ENCODE measurements around the gene ENAH.

ENAH gene

GRCh38 chr1:225559902-225560301, 93.0 kb downstream of the ENAH start:
- no peak for DNase-seq (ENCODE audit: low spot score)

GRCh38 chr1:225559326-225559725, 93.6 kb downstream of the ENAH start:
- no peak for DNase-seq (ENCODE audit: low spot score)

- DNase-seq (ENCODE audit: low spot score), result no peak
These were observed 96.2 kb downstream of the ENAH start for GRCh38 chr1:225556694-225557093.

- no peak for DNase-seq (ENCODE audit: low spot score)
These were observed 97.1 kb downstream of the ENAH start for GRCh38 chr1:225555821-225556220.

GRCh38 chr1:225554216-225554812, 98.6 kb downstream of the ENAH start:
- peak; percentile 38 for DNase-seq (ENCODE audit: low spot score)

GRCh38 chr1:225549821-225550220, 103.1 kb downstream of the ENAH start:
- DNase-seq (ENCODE audit: low spot score), result no peak

- no peak for DNase-seq (ENCODE audit: low spot score)
These were observed 104.6 kb downstream of the ENAH start for GRCh38 chr1:225548140-225548857.

GRCh38 chr1:225545649-225546048, 107.3 kb downstream of the ENAH start:
- DNase-seq (ENCODE audit: low spot score), result no peak

GRCh38 chr1:225544924-225545323, 108.0 kb downstream of the ENAH start:
- DNase-seq (ENCODE audit: low spot score), result no peak

GRCh38 chr1:225544263-225544662, 108.7 kb downstream of the ENAH start:
- no peak for DNase-seq (ENCODE audit: low spot score)

- no peak for DNase-seq (ENCODE audit: low spot score)
These were observed 109.6 kb downstream of the ENAH start for GRCh38 chr1:225543350-225543749.

GRCh38 chr1:225541383-225541782, 111.5 kb downstream of the ENAH start:
- DNase-seq (ENCODE audit: low spot score), result no peak

- no peak for DNase-seq (ENCODE audit: low spot score)
These were observed 113.3 kb downstream of the ENAH start for GRCh38 chr1:225539575-225539974.

- DNase-seq (ENCODE audit: low spot score), result no peak
These were observed 113.9 kb downstream of the ENAH start for GRCh38 chr1:225539069-225539468.

GRCh38 chr1:225537554-225538251, 115.2 kb downstream of the ENAH start:
- DNase-seq (ENCODE audit: low spot score), result no peak

GRCh38 chr1:225535280-225535679, 117.6 kb downstream of the ENAH start:
- no peak for DNase-seq (ENCODE audit: low spot score)

GRCh38 chr1:225534772-225535171, 118.2 kb downstream of the ENAH start:
- DNase-seq (ENCODE audit: low spot score), result no peak

GRCh38 chr1:225534135-225534534, 118.8 kb downstream of the ENAH start:
- no peak for DNase-seq (ENCODE audit: low spot score)

- DNase-seq (ENCODE audit: low spot score), result no peak
These were observed 119.7 kb downstream of the ENAH start for GRCh38 chr1:225533238-225533637.

GRCh38 chr1:225532240-225532944, 120.5 kb downstream of the ENAH start:
- no peak for DNase-seq (ENCODE audit: low spot score)

GRCh38 chr1:225529726-225530125, 123.2 kb downstream of the ENAH start:
- DNase-seq (ENCODE audit: low spot score), result no peak

GRCh38 chr1:225527575-225527974, 125.3 kb downstream of the ENAH start:
- DNase-seq (ENCODE audit: low spot score), result no peak

GRCh38 chr1:225526878-225527277, 126.0 kb downstream of the ENAH start:
- DNase-seq (ENCODE audit: low spot score), result no peak

All from germinal center (tissue), 1 donor.